PFSK-1 (cell line): ENCODE data around the gene TEPSIN.

Experiments used
- POLR2AphosphoS5 ChIP-seq: IDR thresholded peaks from 2 replicates; pipeline ENCODE4 v1.6.1; 2012; ENCODE audit warnings: low read depth, mild to moderate bottlenecking, control low read depth, low read length, moderate library complexity
- TAF1 ChIP-seq: IDR thresholded peaks from 2 replicates; pipeline ENCODE4 v1.6.1; 2012; ENCODE audit warnings: low read length, control low read depth, borderline replicate concordance; ENCODE audit not compliant: insufficient read depth
- TF ChIP-seq, protein P1 (sequence below), 2 experiments: IDR thresholded peaks; 2 replicates each; pipeline versions ENCODE4 v1.6.1 to v1.8.0; 2011 to 2012; ENCODE audit warnings: low read depth in 2 of 2, low read length in 2 of 2, control low read depth in 1 of 2, inconsistent platforms in 1 of 2, mild to moderate bottlenecking in 1 of 2, moderate library complexity in 1 of 2; ENCODE audit not compliant: insufficient read depth in 1 of 2

DNA sequence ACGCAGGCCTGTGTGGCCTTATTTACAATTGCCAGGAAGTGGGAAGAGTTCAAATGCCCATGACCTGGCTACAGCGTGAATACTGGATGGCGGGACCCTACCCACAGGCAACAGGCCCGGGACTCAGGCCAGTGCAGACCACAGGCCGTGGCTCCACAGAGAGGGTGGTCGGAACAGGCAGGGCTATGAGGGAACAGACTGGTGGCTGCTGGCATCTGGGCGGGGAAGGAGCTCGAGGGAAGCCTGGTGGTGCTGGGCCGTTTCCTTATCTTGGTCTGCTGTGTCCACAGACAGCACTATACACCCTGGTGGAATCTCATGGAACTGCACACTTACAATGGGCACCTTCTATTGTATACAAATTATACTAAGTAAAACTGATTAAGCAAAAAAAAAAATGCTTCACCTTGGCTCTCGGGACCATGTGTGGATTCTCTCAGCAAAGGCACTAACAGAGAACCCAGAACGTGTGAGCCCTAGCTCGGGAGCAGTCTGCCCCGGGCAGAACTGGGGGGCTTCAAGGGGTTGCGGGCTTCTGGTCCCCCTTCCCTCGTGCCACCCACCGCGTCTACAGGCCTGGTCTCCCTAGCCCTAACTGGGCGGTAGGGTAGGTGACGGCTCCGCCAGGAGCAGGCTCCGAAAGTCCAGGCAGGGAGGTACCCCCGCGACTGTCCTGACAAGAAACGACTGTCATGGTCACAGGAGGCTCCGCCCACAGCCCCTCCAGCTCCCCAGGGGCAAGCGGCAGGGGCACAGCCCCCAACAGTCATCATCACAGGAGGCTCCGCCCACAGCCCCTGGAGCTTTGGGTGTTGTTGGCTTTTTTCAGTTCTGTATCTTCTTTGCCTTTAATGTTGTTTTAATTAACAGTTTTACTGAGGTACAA is 37.9 kb downstream of the TEPSIN start:
- TF ChIP-seq TAF1 = no peak
- TF ChIP-seq, protein P1, sequence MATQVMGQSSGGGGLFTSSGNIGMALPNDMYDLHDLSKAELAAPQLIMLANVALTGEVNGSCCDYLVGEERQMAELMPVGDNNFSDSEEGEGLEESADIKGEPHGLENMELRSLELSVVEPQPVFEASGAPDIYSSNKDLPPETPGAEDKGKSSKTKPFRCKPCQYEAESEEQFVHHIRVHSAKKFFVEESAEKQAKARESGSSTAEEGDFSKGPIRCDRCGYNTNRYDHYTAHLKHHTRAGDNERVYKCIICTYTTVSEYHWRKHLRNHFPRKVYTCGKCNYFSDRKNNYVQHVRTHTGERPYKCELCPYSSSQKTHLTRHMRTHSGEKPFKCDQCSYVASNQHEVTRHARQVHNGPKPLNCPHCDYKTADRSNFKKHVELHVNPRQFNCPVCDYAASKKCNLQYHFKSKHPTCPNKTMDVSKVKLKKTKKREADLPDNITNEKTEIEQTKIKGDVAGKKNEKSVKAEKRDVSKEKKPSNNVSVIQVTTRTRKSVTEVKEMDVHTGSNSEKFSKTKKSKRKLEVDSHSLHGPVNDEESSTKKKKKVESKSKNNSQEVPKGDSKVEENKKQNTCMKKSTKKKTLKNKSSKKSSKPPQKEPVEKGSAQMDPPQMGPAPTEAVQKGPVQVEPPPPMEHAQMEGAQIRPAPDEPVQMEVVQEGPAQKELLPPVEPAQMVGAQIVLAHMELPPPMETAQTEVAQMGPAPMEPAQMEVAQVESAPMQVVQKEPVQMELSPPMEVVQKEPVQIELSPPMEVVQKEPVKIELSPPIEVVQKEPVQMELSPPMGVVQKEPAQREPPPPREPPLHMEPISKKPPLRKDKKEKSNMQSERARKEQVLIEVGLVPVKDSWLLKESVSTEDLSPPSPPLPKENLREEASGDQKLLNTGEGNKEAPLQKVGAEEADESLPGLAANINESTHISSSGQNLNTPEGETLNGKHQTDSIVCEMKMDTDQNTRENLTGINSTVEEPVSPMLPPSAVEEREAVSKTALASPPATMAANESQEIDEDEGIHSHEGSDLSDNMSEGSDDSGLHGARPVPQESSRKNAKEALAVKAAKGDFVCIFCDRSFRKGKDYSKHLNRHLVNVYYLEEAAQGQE (IDR thresholded peaks at IDR 0.05; ENCODE audit: insufficient read depth in 1 of 2, low read depth in 2 of 2, low read length in 2 of 2) = no peak
- no peak for TF ChIP-seq POLR2AphosphoS5
